ENCODE measurements around the gene MYO19. TPM values are rescaled to one million over a fixed set of nuclear protein-coding genes. Genes with fewer than 3 reads are reported as not detected.
A peak's percentile ranks its signal among the peaks of the same experiment; 100 is the strongest.

Gene MYO19
- total RNA-seq, 1 donor from 2014 or later: 38.9 TPM

- DNase-seq (no peak), ATAC-seq (peak in 1 of 2 donors; percentile 25)
- H3K9me3 ChIP-seq: no peaks in the 10 kb centered on the region
- H3K4me1 ChIP-seq: no peaks in the 10 kb centered on the region
- TF ChIP-seq CTCF (IDR thresholded peaks at IDR 0.05): no peak
- no peak overlapping the region for H3K4me3 ChIP-seq
- H3K36me3 ChIP-seq: peaks cover 70% of the 10 kb centered on the region
- intact Hi-C loops (cut with DNase I): no loop called here
- H3K27ac ChIP-seq: no peak overlapping the region
- no peaks in the 10 kb centered on the region for H3K27me3 ChIP-seq (ENCODE audit: low read depth)
Observed at GRCh38 chr17:36505171-36505570, 29.5 kb downstream of the MYO19 start.

GRCh38 chr17:36504156-36504545 is 30.5 kb downstream of the MYO19 start:
- Histone ChIP-seq H3K27me3 (ENCODE audit: low read depth) (no peaks in the 10 kb centered on the region), H3K36me3 (peaks cover 77% of the 10 kb centered on the region), H3K27ac (no peak overlapping the region), H3K4me3 (no peak overlapping the region), H3K9me3 (no peaks in the 10 kb centered on the region), H3K4me1 (no peaks in the 10 kb centered on the region)
- TF ChIP-seq CTCF (IDR thresholded peaks at IDR 0.05): no peak
- intact Hi-C loops (cut with DNase I): no loop called here
- ATAC-seq (no peak), DNase-seq (no peak)

GRCh38 chr17:36503456-36504155 is 31.1 kb downstream of the MYO19 start:
- Histone ChIP-seq H3K27ac (no peak overlapping the region), H3K4me1 (no peaks in the 10 kb centered on the region), H3K36me3 (peaks cover 82% of the 10 kb centered on the region), H3K27me3 (ENCODE audit: low read depth) (no peaks in the 10 kb centered on the region), H3K4me3 (no peak overlapping the region), H3K9me3 (no peaks in the 10 kb centered on the region)
- DNase-seq: no peak
- intact Hi-C loops (cut with DNase I): no loop called here
- ATAC-seq: no peak
- TF ChIP-seq CTCF (IDR thresholded peaks at IDR 0.05): no peak

GRCh38 chr17:36501963-36502362 is 32.7 kb downstream of the MYO19 start:
- DNase-seq: no peak
- Histone ChIP-seq H3K4me3 (no peak overlapping the region), H3K36me3 (peaks cover 88% of the 10 kb centered on the region), H3K27me3 (ENCODE audit: low read depth) (no peaks in the 10 kb centered on the region), H3K27ac (no peak overlapping the region), H3K4me1 (no peaks in the 10 kb centered on the region), H3K9me3 (no peaks in the 10 kb centered on the region)
- TF ChIP-seq CTCF (IDR thresholded peaks at IDR 0.05): no peak
- intact Hi-C loops (cut with DNase I): no loop called here
- ATAC-seq: no peak

GRCh38 chr17:36501351-36501750 is 33.3 kb downstream of the MYO19 start:
- Histone ChIP-seq H3K4me1 (no peaks in the 10 kb centered on the region), H3K9me3 (no peaks in the 10 kb centered on the region), H3K4me3 (no peak overlapping the region), H3K36me3 (peaks cover 88% of the 10 kb centered on the region), H3K27ac (no peak overlapping the region), H3K27me3 (ENCODE audit: low read depth) (no peaks in the 10 kb centered on the region)
- ATAC-seq: no peak
- intact Hi-C loops (cut with DNase I): no loop called here
- DNase-seq: no peak
- TF ChIP-seq CTCF (IDR thresholded peaks at IDR 0.05): no peak
